Caco-2 (cell line): ENCODE data around the gene RAPGEF3. TPM values are rescaled to one million over a fixed set of nuclear protein-coding genes. Genes with fewer than 3 reads are reported as not detected.

Experiments
- BruUV-seq: library from RNA; stranded (reverse); fragments of 400-500 nt; replicated peaks from 2 replicates; lab custom pipeline; 2021; lab: Mats Ljungman, UMichigan
- CTCF ChIA-PET: fragments of 300-600 bp; sonication (Branson Sonifier 250); formaldehyde crosslinking; loops from one replicate; lab custom pipeline; 2022; ENCODE audit warnings: antibody characterized with exemption; lab: Charles Lee
- POLR2A ChIA-PET: fragments of 300-600 bp; sonication (Branson Sonifier 250); formaldehyde crosslinking; loops from one replicate; lab custom pipeline; 2022; ENCODE audit warnings: antibody characterized with exemption; lab: Charles Lee
- DNase-seq, 2 experiments: peaks; one replicate each; pipeline versions ENCODE4 v3.0.0 to v3.0.0-alpha.2; 2020 to 2022
- H3K27me3 ChIP-seq: replicated peaks from 2 replicates; pipeline ENCODE4 v1.6.0; 2011; ENCODE audit warnings: low read length; ENCODE audit not compliant: control insufficient read depth, insufficient read depth
- H3K36me3 ChIP-seq: 2 replicates; pipeline ENCODE4 v1.5.1; 2011; ENCODE audit warnings: low read length; ENCODE audit not compliant: control insufficient read depth, insufficient read depth
- H3K4me1 ChIP-seq: fragments of 250-450 bp; sonication (Bioruptor Pico); 2 replicates; pipeline ENCODE4 v1.5.1; 2020; ENCODE audit warnings: mild to moderate bottlenecking
- H3K4me3 ChIP-seq: 2 replicates; pipeline ENCODE4 v1.5.1; 2011; ENCODE audit warnings: low read depth, mild to moderate bottlenecking, control low read depth, low read length
- H3K9me3 ChIP-seq: fragments of 250-450 bp; sonication (Bioruptor Pico); 2 replicates; pipeline ENCODE4 v1.5.1; 2020; ENCODE audit warnings: mild to moderate bottlenecking, moderate library complexity
- H3K27ac Mint-ChIP-seq: one replicate; pipeline ENCODE4 v1.8.0; 2022; ENCODE audit warnings: mixed read lengths; ENCODE audit not compliant: unreplicated experiment
- H3K27me3 Mint-ChIP-seq: one replicate; pipeline ENCODE4 v1.8.0; 2022; ENCODE audit warnings: mixed read lengths; ENCODE audit not compliant: insufficient read depth, unreplicated experiment
- H3K36me3 Mint-ChIP-seq: one replicate; pipeline ENCODE4 v1.8.0; 2022; ENCODE audit warnings: mild to moderate bottlenecking, mixed read lengths; ENCODE audit not compliant: insufficient read depth, unreplicated experiment
- H3K4me1 Mint-ChIP-seq: one replicate; pipeline ENCODE4 v1.8.0; 2022; ENCODE audit warnings: low read depth, mixed read lengths; ENCODE audit not compliant: unreplicated experiment
- H3K4me3 Mint-ChIP-seq: one replicate; pipeline ENCODE4 v1.8.0; 2022; ENCODE audit warnings: mild to moderate bottlenecking, moderate library complexity, mixed read lengths; ENCODE audit not compliant: unreplicated experiment
- H3K9me3 Mint-ChIP-seq: one replicate; pipeline ENCODE4 v1.8.0; 2022; ENCODE audit warnings: mixed read lengths; ENCODE audit not compliant: unreplicated experiment
- intact Hi-C: fragments of 100-400 bp; cut with micrococcal nuclease; formaldehyde crosslinking; loops from one replicate; pipeline ENCODE4 v1.10.0; 2022; ENCODE audit not compliant: unreplicated experiment
- total RNA-seq: library from RNA; stranded (reverse); gene quantifications from 2 replicates; pipeline ENCODE4 v1.2.3, GENCODE V29; 2022
- TF ChIP-seq, protein P1 (sequence below), 2 experiments: fragments of 200-600 bp in 1 of 2; IDR thresholded peaks; 1 replicate in 1 of 2; 2 replicates in 1 of 2; pipeline versions ENCODE4 v1.5.1 to v1.8.0; 2011 to 2022; ENCODE audit warnings: antibody characterized with exemption in 1 of 2, control low read depth in 1 of 2, inconsistent platforms in 1 of 2, low read depth in 1 of 2, low read length in 1 of 2, mild to moderate bottlenecking in 1 of 2, moderate library complexity in 1 of 2; ENCODE audit not compliant: insufficient read depth in 1 of 2, severe bottlenecking in 1 of 2, unreplicated experiment in 1 of 2

Gene RAPGEF3
- total RNA-seq, 1 experiment from 2014 or later, result 1.2 TPM

DNA sequence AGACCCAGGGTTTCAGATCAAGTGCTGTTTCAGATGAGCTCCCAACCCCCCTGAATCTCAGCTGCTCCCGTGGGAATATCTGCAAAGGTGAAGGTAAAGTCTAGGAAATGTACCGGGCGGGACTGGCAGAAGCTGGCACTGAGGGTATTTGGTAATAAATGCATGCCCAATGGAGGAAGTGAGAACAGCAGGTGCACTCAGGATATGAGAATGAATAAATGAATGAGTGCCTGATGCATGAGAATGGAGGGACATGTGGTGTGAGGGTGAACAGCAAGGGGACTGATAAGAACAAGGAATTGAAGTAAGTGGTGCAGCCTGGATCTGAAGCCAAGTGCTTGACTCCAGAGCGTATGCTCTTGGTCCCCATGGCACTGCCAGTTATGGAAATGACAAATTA lies 11.6 kb downstream of the RAPGEF3 start:
- intact Hi-C loops, result no loop called here
- Histone ChIP-seq H3K36me3 (no peaks in the 10 kb centered on the region), H3K4me1 (peaks cover 5% of the 10 kb centered on the region; the same call in 1 of the 2 replicates), H3K9me3 (no peaks in the 10 kb centered on the region), H3K27me3 (no peaks in the 10 kb centered on the region), H3K4me3 (no peak overlapping the region)
- no peaks in the 10 kb centered on the region for H3K36me3 Mint-ChIP-seq
- no TSS peak for BruUV-seq
- DNase-seq, result no peak
- H3K27ac Mint-ChIP-seq, result no peak overlapping the region
- H3K9me3 Mint-ChIP-seq, result no peaks in the 10 kb centered on the region
- CTCF ChIA-PET, result interaction anchor here (0.6 to 1.7 kb wide), 3 partner anchors 20 to 91 kb away, joined by 3 to 5 read pairs (median 4); no protein-coding TSS in a partner anchor
- H3K4me1 Mint-ChIP-seq, result peaks cover 18% of the 10 kb centered on the region
- TF ChIP-seq, protein P1, sequence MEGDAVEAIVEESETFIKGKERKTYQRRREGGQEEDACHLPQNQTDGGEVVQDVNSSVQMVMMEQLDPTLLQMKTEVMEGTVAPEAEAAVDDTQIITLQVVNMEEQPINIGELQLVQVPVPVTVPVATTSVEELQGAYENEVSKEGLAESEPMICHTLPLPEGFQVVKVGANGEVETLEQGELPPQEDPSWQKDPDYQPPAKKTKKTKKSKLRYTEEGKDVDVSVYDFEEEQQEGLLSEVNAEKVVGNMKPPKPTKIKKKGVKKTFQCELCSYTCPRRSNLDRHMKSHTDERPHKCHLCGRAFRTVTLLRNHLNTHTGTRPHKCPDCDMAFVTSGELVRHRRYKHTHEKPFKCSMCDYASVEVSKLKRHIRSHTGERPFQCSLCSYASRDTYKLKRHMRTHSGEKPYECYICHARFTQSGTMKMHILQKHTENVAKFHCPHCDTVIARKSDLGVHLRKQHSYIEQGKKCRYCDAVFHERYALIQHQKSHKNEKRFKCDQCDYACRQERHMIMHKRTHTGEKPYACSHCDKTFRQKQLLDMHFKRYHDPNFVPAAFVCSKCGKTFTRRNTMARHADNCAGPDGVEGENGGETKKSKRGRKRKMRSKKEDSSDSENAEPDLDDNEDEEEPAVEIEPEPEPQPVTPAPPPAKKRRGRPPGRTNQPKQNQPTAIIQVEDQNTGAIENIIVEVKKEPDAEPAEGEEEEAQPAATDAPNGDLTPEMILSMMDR (IDR thresholded peaks at IDR 0.05; ENCODE audit: insufficient read depth in 1 of 2, low read depth in 1 of 2, low read length in 1 of 2, severe bottlenecking in 1 of 2, unreplicated experiment in 1 of 2), result no peak
- POLR2A ChIA-PET, result no interaction called here
- H3K4me3 Mint-ChIP-seq, result no peak overlapping the region
- no peaks in the 10 kb centered on the region for H3K27me3 Mint-ChIP-seq

DNA sequence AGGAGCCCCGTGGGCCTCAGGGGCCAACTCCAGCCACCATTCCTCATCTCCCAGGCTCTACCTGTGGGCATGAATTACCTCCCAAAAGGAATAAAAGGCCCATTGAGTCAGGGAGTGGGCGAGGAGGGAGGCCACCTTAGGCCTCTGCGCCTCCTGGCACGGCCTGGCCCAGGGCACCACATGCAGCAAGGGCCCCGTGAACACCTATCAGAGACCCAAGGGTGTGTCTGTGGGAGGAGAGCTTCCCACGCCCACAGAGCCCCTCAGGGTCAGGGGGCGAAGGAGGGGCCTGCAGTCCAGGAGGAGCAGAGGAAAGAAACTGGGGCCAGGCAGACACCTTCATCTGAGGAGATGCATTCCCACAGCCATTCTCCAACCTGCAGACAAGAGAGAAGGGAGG lies 12.2 kb downstream of the RAPGEF3 start:
- BruUV-seq, result no TSS peak
- H3K4me3 Mint-ChIP-seq, result no peak overlapping the region
- no peak overlapping the region for H3K27ac Mint-ChIP-seq
- no peaks in the 10 kb centered on the region for H3K27me3 Mint-ChIP-seq
- peaks cover 5% of the 10 kb centered on the region; the same call in 1 of the 2 replicates for H3K4me1 ChIP-seq
- no peaks in the 10 kb centered on the region for H3K27me3 ChIP-seq
- ChIA-PET POLR2A (no interaction called here), CTCF (interaction anchor here (0.7 to 1.4 kb wide), 2 partner anchors 12 to 20 kb away, joined by 3 read pairs; no protein-coding TSS in a partner anchor)
- intact Hi-C loops, result no loop called here
- TF ChIP-seq, protein P1 (IDR thresholded peaks at IDR 0.05; ENCODE audit: insufficient read depth in 1 of 2, low read depth in 1 of 2, low read length in 1 of 2, severe bottlenecking in 1 of 2, unreplicated experiment in 1 of 2), result no peak
- no peaks in the 10 kb centered on the region for H3K9me3 ChIP-seq
- no peaks in the 10 kb centered on the region for H3K9me3 Mint-ChIP-seq
- DNase-seq, result no peak
- peaks cover 18% of the 10 kb centered on the region for H3K4me1 Mint-ChIP-seq
- no peak overlapping the region for H3K4me3 ChIP-seq
- H3K36me3 ChIP-seq, result no peaks in the 10 kb centered on the region
- no peaks in the 10 kb centered on the region for H3K36me3 Mint-ChIP-seq

DNA sequence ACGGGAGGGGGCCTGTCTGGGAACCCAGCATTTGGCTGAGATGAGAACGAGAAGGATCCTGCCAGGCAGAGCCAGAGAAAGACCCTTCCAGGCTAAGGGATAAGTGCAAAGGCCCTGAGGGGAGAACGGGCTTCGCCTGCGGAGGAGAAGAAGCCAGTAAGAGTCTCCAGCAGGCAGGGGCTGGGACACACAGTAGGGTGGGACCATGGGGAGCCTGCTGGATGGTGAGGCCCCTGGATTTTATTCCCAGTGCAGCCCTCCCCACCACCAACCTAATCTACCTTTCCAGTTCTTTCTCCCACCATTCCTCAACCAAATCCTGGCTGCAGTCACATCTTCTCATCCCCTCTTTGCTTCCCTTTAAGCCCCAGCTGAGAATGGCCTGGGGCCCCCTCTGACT lies 12.6 kb downstream of the RAPGEF3 start:
- Mint-ChIP-seq H3K27ac (no peak overlapping the region), H3K4me1 (peaks cover 18% of the 10 kb centered on the region), H3K27me3 (no peaks in the 10 kb centered on the region), H3K9me3 (no peaks in the 10 kb centered on the region), H3K36me3 (no peaks in the 10 kb centered on the region), H3K4me3 (no peak overlapping the region)
- Histone ChIP-seq H3K4me1 (peaks cover 5% of the 10 kb centered on the region; the same call in 1 of the 2 replicates), H3K36me3 (no peaks in the 10 kb centered on the region), H3K9me3 (no peaks in the 10 kb centered on the region), H3K27me3 (no peaks in the 10 kb centered on the region), H3K4me3 (no peak overlapping the region)
- DNase-seq, result no peak
- TF ChIP-seq, protein P1 (IDR thresholded peaks at IDR 0.05; ENCODE audit: insufficient read depth in 1 of 2, low read depth in 1 of 2, low read length in 1 of 2, severe bottlenecking in 1 of 2, unreplicated experiment in 1 of 2), result no peak
- BruUV-seq, result no TSS peak
- intact Hi-C loops, result no loop called here
- POLR2A ChIA-PET, result no interaction called here
- CTCF ChIA-PET, result interaction anchor here (0.7 to 5.2 kb wide), 3 partner anchors 12 to 31 kb away, joined by 3 to 171 read pairs (median 3); partner anchors contain the start of gene SLC48A1
